Mesothelial cell of epicardium (in vitro differentiated cells): ENCODE measurements around the gene HBS1L. TPM values are rescaled to one million over a fixed set of nuclear protein-coding genes. Genes with fewer than 3 reads are reported as not detected.

Experiments used
- DNase-seq, 2 experiments: peaks; one replicate each; pipeline ENCODE4 v3.0.0; 2021; ENCODE audit warnings: low spot score in 2 of 2; ENCODE audit not compliant: unreplicated experiment in 2 of 2
- H3K27ac Mint-ChIP-seq: 2 replicates; pipeline ENCODE4 v1.8.0; 2021; ENCODE audit warnings: mixed read lengths
- H3K27me3 Mint-ChIP-seq: 2 replicates; pipeline ENCODE4 v1.8.0; 2021; ENCODE audit warnings: low read depth, mixed read lengths
- H3K36me3 Mint-ChIP-seq: 2 replicates; pipeline ENCODE4 v1.8.0; 2021; ENCODE audit warnings: mixed read lengths
- H3K4me1 Mint-ChIP-seq: 2 replicates; pipeline ENCODE4 v1.8.0; 2021; ENCODE audit warnings: mixed read lengths
- H3K4me3 Mint-ChIP-seq: 2 replicates; pipeline ENCODE4 v1.8.0; 2021; ENCODE audit warnings: mild to moderate bottlenecking, moderate library complexity, mixed read lengths
- H3K9me3 Mint-ChIP-seq: 2 replicates; pipeline ENCODE4 v1.8.0; 2021; ENCODE audit warnings: mixed read lengths
- CTCF ChIP-seq: fragments of 200-600 bp; sonication (generic); IDR thresholded peaks from one replicate; pipeline ENCODE4 v1.5.0; 2021; ENCODE audit warnings: antibody characterized with exemption; ENCODE audit not compliant: unreplicated experiment
- total RNA-seq: library from RNA; stranded (reverse); gene quantifications from 3 replicates; pipeline ENCODE4 v1.2.1, GENCODE V29; 2021

HBS1L gene
- total RNA-seq, 1 donor from 2014 or later: 75.7 TPM

GRCh38 chr6:135046912-135047311, 7.7 kb downstream of the HBS1L start:
- Mint-ChIP-seq H3K36me3 (peaks cover 18% of the 10 kb centered on the region), H3K4me3 (no peak overlapping the region), H3K27me3 (no peaks in the 10 kb centered on the region), H3K4me1 (peaks cover 1% of the 10 kb centered on the region), H3K9me3 (no peaks in the 10 kb centered on the region), H3K27ac (no peak overlapping the region)
- no peak for TF ChIP-seq CTCF
- DNase-seq: no peak

GRCh38 chr6:135044639-135045038, 10.0 kb downstream of the HBS1L start:
- Mint-ChIP-seq H3K9me3 (no peaks in the 10 kb centered on the region), H3K36me3 (peaks cover 16% of the 10 kb centered on the region), H3K4me1 (no peaks in the 10 kb centered on the region), H3K27ac (no peak overlapping the region), H3K4me3 (no peak overlapping the region), H3K27me3 (no peaks in the 10 kb centered on the region)
- no peak for DNase-seq
- no peak for TF ChIP-seq CTCF

GRCh38 chr6:135043846-135044245, 10.8 kb downstream of the HBS1L start:
- Mint-ChIP-seq H3K27ac (no peak overlapping the region), H3K4me3 (no peak overlapping the region), H3K36me3 (peaks cover 16% of the 10 kb centered on the region), H3K27me3 (no peaks in the 10 kb centered on the region), H3K4me1 (no peaks in the 10 kb centered on the region), H3K9me3 (no peaks in the 10 kb centered on the region)
- no peak for DNase-seq
- no peak for TF ChIP-seq CTCF

GRCh38 chr6:135043364-135043763, 11.3 kb downstream of the HBS1L start:
- no peak overlapping the region for H3K4me3 Mint-ChIP-seq
- H3K36me3 Mint-ChIP-seq: peaks cover 12% of the 10 kb centered on the region
- no peak for TF ChIP-seq CTCF
- H3K9me3 Mint-ChIP-seq: no peaks in the 10 kb centered on the region
- no peak overlapping the region for H3K27ac Mint-ChIP-seq
- H3K27me3 Mint-ChIP-seq: no peaks in the 10 kb centered on the region
- no peak for DNase-seq
- no peaks in the 10 kb centered on the region for H3K4me1 Mint-ChIP-seq

- TF ChIP-seq CTCF: no peak
- Mint-ChIP-seq H3K27me3 (no peaks in the 10 kb centered on the region), H3K4me1 (no peaks in the 10 kb centered on the region), H3K27ac (no peak overlapping the region), H3K36me3 (peaks cover 11% of the 10 kb centered on the region), H3K9me3 (no peaks in the 10 kb centered on the region), H3K4me3 (no peak overlapping the region)
- DNase-seq: no peak
Observed at GRCh38 chr6:135038335-135038734, 16.3 kb downstream of the HBS1L start.

- DNase-seq: no peak
- H3K4me3 Mint-ChIP-seq: no peak overlapping the region
- no peak overlapping the region for H3K27ac Mint-ChIP-seq
- H3K9me3 Mint-ChIP-seq: no peaks in the 10 kb centered on the region
- H3K4me1 Mint-ChIP-seq: no peaks in the 10 kb centered on the region
- H3K36me3 Mint-ChIP-seq: peaks cover 12% of the 10 kb centered on the region
- no peak for TF ChIP-seq CTCF
- H3K27me3 Mint-ChIP-seq: no peaks in the 10 kb centered on the region
Observed at GRCh38 chr6:135037541-135037940, 17.1 kb downstream of the HBS1L start.
